Fibroblast of pulmonary artery (primary cell): Measurements from ENCODE around the gene STK33.
"Not testable (repeated sequence)": the region's sequence is repeated elsewhere in the genome, so short reads cannot be mapped to it uniquely, and the experiment has no call there.

ENCODE experiments used
- DNase-seq: peaks from one replicate; pipeline ENCODE4 v3.0.0-alpha.2; 2010; ENCODE audit warnings: low read depth
- H3K4me3 ChIP-seq: replicated peaks from 2 replicates; pipeline ENCODE4 v1.5.1; 2011; ENCODE audit warnings: low read depth, mild to moderate bottlenecking, control low read depth, low read length, moderate library complexity
- TF ChIP-seq, protein P1 (sequence below): IDR thresholded peaks from 2 replicates; pipeline ENCODE4 v1.5.1; 2011; ENCODE audit warnings: mild to moderate bottlenecking, control low read depth, low read length, inconsistent platforms; ENCODE audit errors: missing control alignments

The STK33 gene

DNA sequence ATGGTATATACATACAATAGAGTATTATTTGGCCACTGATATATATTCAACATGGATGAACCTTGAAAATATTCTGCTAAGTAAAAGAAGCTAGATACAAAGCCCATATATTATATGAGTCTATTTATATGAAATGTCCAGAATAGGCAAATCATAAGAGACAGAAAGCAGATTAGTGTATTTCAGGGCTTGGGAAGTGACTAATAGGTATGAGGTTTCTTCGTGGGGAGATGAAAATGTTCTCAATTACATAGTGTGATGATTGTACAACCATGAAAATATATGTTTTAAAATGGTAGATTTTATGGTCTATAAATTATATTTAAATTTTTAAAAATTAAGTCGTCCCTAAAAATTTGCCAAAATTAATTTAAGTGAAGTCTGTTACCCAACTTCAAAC is 92.2 kb downstream of the STK33 start:
- TF ChIP-seq, protein P1, sequence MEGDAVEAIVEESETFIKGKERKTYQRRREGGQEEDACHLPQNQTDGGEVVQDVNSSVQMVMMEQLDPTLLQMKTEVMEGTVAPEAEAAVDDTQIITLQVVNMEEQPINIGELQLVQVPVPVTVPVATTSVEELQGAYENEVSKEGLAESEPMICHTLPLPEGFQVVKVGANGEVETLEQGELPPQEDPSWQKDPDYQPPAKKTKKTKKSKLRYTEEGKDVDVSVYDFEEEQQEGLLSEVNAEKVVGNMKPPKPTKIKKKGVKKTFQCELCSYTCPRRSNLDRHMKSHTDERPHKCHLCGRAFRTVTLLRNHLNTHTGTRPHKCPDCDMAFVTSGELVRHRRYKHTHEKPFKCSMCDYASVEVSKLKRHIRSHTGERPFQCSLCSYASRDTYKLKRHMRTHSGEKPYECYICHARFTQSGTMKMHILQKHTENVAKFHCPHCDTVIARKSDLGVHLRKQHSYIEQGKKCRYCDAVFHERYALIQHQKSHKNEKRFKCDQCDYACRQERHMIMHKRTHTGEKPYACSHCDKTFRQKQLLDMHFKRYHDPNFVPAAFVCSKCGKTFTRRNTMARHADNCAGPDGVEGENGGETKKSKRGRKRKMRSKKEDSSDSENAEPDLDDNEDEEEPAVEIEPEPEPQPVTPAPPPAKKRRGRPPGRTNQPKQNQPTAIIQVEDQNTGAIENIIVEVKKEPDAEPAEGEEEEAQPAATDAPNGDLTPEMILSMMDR: no peak
- H3K4me3 ChIP-seq: no peak overlapping the region
- DNase-seq: no peak

DNA sequence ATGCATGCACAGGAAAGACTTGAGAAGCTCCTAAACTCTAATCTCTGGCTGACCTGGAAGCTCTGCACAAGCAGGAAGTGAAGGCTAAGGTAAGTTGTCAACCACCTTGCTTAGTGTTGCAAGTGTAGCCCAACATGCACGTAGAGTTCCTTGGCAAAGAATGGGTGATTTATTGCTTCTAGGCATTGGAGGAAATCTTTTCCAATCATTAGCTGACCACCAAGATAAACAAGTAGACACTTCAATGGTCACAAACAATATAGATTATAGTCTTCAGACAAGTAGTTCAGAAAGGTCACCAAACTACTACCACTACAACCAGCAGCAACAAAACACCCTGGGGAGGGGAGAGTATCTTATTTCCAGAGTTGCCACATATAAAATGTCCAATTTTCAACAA is 105.6 kb downstream of the STK33 start:
- no peak for DNase-seq
- TF ChIP-seq, protein P1: no peak
- no peak overlapping the region for H3K4me3 ChIP-seq

DNA sequence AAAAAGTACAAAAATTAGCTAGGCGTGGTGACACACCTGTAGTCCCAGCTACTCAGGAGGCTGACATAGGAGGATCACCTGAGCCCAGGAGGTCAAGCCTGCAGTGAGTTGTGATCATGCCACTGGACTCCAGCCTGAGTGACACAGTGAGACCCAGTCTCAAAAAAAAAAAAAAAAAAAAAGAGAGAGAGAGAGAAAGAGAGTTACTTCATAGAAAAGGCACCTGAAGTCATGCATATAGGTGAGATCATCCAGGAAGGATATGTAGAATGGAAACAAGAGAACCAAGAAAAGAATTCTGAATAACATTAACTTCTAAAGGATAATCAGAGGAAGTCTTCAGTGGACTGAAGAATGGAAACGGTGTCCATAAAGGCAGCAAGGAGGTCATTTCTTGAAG is 106.8 kb downstream of the STK33 start:
- TF ChIP-seq, protein P1: no peak
- no peak for DNase-seq
- no peak overlapping the region for H3K4me3 ChIP-seq

DNA sequence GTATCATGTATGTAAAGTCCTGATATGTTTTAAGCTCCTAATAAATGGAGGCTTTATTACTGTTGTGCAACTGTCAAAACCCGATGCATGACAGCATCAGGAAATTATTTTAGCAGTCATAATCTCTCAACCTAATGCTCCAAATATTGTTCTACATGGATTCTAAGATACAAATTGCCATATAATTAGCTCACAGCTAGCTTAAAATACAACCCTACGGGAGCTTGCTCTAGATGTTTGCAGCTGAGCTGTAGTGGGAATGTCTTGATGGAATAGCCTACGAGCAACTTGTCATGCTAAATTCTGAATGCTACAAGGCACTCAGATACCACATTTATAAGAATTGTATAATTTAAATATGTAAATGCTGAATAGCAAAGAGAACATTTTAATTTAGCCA is 109.8 kb downstream of the STK33 start:
- H3K4me3 ChIP-seq: no peak overlapping the region
- no peak for DNase-seq
- TF ChIP-seq, protein P1: no peak

DNA sequence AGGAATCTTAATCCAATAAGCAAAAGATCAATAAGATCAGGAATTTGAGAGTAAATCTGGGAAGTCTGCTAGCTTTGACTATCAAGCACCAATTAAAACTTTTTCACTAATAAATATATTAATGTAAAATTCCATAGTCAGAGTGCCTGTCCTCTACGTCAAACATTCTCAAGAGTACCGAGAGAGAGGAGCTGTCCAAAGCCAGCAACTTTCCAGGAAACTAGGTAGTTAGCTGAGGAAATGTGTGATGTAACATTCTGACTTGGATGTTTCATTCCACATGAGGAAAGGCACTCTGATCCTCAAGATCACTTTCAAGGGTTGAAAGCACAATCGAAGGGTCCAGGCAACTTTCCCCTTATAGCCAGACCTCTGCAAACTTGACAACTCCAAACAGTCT is 113.2 kb downstream of the STK33 start:
- peak; percentile 6 for DNase-seq
- H3K4me3 ChIP-seq: no peak overlapping the region

DNA sequence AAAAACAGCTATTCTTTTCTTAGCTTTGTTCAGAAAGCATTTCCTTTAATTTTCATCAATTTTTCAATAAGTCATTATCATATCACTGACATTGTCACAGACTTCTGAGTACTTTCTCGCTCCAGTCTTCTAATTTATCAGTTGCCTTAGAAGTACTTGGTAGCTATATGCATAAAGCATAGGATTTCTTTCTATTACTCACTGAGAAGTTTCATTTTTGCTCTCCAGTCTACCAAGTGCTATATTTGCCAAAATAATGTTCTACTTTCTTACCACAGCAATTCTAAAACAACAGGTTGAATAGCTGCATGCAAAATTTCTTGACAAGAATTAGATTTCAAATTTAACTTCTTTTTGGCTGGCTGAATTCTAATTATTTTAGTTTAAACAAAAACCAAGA is 116.3 kb downstream of the STK33 start:
- TF ChIP-seq, protein P1: no peak
- no peak overlapping the region for H3K4me3 ChIP-seq
- DNase-seq: no peak

More for the DNA sequence above, 113.2 kb downstream of the STK33 start:
- TF ChIP-seq, protein P1: no peak

DNA sequence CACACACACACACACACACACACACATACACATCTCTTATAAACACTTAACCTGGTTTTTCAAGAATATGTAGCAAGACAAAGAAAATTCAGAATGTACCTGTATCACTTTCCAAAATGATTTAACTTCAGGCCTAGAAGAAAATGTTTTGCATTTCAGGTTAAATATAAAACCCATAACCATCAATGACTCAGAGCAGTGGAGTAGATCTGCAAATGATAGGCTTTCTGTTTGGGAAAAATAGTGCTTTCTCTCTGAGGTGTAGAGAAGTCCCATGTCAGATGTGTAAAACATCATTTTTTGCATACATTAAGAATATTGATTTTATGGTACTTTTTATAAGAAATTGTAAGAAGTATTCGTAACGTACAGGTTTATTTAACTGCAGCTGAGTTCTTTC is 116.9 kb downstream of the STK33 start:
- H3K4me3 ChIP-seq: no peak overlapping the region
- TF ChIP-seq, protein P1: no peak
- DNase-seq: no peak

DNA sequence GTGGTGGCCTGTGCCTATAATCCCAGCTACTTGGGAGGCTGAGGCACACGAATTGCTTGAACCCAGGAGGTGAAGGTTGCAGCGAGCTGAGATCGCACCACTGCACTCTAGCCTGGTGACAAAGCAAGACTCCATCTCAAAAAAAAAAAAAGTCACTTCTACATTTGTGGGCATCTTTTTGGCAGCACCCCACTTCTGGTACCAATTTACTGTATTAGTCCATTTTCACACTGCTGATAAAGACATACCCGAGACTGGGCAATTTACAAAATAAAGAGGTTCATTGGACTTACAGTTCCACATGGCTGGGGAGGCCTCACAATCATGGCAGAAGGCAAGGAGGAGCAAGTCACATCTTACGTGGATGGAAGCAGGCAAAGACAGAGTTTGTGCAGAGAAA is 126.2 kb downstream of the STK33 start:
- not testable (repeated sequence) for H3K4me3 ChIP-seq, DNase-seq

DNA sequence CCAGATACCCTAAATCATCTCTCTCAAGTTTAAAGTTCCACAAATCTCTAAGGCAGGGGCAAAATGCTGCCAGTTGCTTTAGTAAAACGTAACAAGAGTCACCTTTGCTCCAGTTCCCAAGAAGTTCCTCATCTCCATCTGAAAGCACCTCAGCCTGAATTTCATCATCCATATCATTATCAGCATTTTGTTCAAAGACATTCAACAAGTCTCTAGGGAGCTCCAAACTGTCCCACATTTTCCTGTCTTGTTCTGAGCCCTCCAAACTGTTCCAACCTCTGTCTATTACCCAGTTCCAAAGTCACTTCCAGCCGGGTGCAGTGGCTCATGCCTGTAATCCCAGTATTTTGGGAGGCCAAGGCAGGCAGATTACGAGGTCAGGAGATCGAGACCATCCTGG is 126.7 kb downstream of the STK33 start:
- not testable (repeated sequence) for H3K4me3 ChIP-seq, DNase-seq

DNA sequence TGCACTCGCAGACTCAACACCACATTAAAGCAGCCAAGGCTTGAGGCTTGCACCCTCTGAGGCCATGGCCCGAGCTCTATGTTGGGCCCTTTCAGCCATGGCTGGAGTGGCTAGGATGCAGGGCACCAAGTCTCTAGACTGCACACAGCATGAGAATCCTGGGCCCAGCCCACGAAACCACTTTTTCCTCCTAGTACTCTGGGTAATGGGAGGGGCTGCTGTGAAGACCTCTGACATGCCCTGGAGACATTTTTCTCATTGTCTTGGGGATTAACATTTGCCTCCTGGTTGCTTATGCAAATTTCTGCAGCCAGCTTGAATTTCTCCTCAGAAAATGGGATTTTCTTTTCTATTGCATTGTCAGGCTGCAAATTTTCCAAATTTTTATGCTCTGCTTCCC is 127.1 kb downstream of the STK33 start:
- not testable (repeated sequence) for H3K4me3 ChIP-seq, DNase-seq
